Putamen (tissue), 1 donor: ENCODE data around the gene NMU.
"Not testable (repeated sequence)": the region's sequence is repeated elsewhere in the genome, so short reads cannot be mapped to it uniquely, and the experiment has no call there.

Experiments
- DNase-seq: peaks from one replicate; pipeline ENCODE4 v3.0.0-alpha.2; 2016; ENCODE audit warnings: low spot score

Gene NMU

DNA sequence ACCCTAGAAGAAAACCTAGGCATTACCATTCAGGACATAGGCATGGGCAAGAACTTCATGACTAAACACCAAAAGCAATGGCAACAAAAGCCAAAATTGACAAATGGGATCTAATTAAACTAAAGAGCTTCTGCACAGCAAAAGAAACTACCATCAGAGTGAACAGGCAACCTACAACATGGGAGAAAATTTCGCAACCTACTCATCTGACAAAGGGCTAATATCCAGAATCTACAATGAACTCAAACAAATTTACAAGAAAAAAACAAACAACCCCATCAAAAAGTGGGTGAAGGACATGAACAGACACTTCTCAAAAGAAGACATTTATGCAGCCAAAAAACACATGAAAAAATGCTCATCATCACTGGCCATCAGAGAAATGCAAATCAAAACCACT lies 12.0 kb downstream of the NMU start:
- not testable (repeated sequence) for DNase-seq

DNA sequence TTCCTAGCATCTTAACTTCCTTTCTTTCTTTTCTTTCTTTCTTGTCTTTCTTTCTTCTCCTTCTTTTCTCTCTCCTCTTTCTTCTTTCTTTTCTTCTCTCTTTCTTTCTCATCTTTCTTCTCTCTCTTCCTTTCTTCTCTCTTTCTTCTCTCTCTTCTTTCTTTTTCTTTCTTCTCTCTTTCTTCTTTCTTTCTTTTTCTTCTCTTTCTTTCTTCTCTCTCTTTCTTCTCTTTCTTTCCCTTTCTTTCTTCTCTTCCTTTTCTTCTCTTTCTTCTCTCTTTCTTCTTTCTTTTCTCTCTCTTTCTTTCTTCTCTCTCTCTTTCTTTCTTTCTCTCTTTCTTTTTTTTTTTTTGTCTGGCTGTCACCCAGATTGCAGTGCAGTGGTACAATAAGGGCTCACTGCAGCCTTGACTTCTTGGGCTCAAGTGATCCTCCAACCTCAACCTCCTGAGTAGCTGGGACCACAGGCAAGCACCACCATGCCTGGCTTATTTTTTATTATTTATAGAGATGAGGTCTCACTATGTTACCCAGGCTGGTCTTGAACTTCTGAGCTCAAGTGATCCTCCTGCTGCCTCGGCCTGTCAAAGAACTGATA lies 17.5 kb downstream of the NMU start:
- DNase-seq: no peak

DNA sequence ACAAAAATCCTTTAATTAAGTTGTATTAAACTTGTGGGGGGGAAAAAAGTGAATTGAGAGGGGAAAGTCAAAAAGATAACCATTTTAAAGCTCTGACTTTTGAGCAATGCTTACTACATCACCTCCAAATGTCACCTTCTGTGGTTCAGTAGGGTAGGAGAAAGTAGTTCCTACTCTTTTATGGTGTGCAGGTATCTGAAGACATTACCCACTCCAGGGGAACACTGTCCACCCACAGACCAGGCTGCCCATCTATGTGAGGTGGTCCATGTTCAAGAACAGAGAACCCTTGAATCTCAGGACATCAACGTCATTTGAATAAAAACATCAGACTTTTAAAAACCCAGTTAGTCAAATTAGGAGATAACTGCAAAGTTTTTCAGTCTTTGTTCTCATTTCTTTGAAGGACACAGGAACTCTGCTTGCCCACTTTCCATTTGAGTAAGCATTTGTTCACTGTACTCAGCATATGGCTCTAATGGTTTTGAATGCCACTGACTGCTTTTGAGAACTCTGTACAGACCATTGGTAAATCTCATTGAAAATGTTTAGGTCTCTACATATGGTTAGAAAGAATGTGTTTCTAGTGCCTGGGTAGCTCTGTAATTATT lies 18.4 kb downstream of the NMU start:
- DNase-seq: no peak

DNA sequence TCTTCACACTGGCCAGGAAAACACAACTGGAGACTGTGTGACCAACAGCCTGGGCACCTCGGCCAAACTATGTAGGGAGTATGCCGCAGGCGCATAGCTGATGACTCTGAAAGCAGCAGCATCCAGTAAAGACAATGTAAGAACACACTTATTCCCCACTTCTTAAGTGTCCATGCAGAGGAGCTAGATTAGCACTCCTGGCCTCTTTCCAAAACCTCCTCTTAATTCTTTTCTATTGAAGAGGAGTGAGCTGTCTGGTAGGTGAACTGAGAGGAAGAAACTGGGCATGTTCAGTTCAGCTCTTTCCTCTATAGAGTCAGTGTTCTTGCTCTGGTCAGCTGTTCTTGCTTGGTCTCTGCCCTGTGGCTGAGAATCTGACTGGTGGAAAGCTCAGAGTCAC lies 21.1 kb downstream of the NMU start:
- no peak for DNase-seq

DNA sequence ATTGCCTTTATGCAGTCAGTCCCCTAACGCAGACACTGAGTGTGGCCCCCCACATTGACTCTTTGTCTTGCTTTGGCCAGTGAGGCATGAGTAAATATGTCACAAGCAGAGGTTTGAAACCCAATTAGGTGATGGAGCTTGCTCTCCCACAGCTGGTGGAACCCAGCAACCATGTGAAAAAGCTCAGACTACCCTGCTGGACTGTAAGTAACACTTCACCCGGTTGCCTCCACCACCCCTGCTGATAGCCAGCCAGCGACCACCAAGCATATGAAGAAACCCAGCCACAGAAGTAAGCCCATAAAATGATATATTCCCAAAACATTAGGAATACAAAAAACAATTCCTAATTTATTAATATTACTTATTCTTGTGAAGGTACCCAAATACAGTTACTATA lies 22.5 kb downstream of the NMU start:
- no peak for DNase-seq

DNA sequence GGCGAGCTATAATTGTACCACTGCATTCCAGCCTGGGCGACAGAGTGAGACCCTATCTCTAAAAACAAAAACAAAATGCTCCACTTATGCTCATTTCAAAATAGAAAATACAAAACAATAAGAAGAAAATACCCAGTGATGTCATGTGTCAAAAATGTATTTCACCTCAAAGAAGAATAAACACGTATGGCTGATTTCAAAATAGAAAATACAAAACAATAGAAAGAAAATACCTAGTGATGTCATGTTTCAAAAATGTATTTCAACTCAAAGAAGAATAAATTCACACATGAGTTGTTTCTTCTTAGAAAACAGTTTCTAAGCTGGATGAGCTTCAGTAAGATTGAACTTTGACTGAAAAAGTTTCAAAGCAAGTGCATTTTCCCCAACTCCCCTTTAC lies 23.8 kb downstream of the NMU start:
- DNase-seq: no peak

DNA sequence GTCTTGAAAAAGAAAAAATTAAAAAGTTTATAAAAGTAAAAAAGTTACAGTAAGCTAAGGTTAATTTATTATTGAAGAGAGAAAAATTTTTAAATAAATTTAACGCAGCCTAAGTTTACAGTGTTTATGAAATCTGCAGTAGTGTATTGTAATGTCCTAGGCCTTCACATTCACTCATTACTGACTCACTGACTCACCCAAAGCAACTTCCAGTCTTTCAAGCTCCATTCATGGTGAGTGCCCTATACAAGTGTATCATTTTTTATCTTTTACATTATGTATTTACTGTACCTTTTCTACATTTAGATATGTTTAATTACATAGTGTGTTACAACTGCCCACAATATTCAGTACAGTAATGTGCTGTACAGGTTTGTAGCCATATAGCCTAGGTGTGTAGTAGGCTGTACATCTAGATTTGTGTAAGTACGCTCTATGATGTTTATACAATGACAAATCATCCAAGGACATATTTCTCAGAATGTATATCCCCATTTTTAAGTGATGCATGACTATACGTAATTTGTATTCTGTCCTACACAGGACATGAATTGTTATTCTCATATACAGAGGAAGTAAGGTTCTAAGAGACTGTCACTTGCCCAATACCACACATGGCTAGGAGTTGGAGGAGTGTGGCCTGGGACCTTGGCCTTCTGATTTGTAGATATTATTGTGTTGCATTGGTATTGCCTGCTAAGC lies 24.6 kb downstream of the NMU start:
- no peak for DNase-seq

DNA sequence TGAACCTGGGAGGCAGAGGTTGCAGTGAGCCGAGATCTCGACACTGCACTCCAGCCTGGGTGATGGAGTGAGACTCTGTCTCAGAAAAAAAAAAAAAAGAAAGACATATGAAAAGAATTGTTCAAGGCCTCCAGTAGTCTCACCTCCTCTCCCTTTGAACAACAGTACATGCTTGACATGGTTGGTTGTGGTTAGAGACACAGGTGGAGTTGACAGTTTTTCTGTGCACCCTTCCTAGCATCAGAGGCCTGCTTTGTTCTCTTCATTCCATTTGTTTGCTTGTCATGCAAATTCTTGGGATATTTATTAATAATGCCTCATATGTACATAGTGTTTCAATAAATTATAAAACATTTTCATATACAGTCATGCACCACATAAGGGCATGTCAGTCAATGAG lies 25.7 kb downstream of the NMU start:
- DNase-seq: no peak

DNA sequence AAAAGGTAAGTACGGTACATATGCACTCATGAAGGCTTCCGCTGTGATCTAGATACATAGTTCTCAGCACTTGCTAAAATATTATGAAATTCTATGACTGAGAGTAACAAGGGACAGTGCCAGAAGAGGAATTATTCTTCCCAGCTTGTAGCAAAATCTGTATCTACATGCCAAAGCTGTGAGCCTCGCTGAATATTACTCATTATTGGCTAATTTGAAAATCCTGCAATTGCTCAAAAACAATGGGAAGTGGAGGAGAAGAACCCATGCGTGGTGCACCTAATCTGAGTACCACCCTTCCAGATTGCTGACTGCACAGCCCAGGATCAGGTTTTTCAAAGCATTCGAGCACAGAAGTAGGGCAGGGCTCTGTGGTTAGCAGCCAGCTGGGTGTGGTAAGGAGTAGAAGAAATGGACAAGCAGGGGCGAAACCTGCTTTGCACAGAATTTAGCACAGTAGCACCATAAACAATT lies 26.7 kb downstream of the NMU start:
- no peak for DNase-seq

DNA sequence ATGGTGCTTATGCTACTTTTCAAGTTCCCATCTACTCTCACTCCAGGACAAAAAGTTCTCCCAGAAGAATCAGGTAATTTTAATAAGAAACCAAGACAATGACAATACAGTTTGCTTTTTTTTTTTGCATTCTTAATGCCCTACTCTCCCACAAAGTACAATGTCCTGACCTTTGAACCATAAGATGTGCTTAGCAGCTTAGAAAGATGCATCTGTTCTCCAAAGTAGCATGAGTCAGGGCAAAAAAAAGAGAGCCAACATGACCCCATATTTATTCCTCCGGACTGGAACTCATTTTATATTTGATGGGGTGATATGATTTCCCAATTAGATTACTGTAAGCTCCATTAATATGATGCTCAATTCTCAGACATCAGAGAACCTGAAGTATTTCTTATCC lies 27.5 kb downstream of the NMU start:
- no peak for DNase-seq

DNA sequence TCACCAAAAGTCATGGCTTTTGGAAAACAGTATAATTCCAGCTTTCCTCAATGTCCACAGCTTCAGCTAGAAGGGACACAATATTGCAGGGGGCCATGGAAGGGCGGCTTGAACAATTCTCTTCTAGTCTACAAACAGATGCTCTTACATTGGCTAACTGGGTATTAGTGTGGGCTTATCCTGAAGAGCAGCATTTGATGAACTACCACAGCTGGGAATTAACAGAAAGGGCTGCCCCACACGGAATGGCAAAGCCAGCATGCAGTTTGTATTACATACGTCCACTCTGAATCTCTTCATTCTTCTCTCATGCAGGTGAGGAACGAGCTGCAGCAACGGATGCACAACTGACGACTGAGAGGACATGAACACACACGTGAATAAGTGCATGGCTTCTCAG lies 31.1 kb downstream of the NMU start:
- no peak for DNase-seq

DNA sequence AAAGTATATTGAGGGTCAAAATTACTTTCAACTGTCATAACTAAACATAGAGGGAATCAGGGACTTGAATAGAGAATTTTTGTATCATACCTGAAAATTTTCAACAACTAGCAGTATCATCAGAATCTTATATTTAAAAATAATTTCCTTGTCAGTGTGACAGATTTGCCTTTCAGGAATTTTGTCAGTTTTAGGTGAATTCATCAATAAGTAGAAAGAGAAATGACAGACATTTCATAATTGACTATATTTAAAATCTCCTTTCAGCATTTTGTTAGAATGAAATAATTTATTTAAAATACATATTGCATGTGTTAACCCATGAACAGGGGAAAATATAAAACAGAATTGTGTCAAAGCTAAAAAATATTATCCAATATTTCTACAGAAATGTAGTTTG lies 35.5 kb downstream of the NMU start:
- no peak for DNase-seq

DNA sequence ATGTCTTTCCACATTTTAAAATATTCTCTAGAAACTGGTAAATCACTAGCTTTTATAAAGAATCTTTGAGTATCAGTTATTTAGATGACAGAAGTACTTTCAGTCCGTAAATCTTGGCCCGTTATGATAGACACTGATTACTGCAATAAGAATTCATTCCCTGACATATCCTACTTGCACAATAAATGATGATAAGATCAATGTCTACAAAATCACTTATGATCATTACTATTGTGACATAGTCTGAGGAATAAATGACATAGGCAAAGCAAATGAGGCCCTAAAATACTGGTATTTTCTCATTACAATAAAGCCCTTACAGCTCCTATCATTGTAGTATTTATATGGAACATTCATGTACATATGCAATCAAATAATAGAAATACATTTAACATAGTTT lies 37.5 kb downstream of the NMU start:
- DNase-seq: no peak

DNA sequence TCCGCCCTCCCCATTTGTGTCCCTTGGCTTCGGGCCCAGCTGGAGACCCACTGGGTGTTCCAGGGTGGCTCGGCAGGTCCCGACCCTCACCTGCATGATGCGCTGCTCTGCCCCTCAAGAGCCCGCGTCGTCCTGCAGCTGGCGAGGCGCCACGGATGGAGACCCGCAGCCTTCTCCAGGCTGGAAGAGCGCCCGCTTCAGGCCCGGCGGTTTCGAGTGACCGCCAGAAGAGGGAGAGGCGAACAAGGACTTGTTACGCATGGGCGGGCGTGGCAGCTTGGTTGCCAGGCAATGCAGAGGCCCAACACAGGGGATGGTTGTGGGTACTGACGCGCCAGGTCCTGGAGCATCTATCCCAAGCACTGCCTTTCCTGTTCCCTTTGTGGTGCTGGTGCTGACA lies 44.1 kb downstream of the NMU start, which contains the start of gene PDCL2:
TSS of gene PDCL2 (minus strand) at position 232 of the 400 bp plus-strand sequence. CDS start at position 96, 136 bp downstream.
- DNase-seq: no peak

DNA sequence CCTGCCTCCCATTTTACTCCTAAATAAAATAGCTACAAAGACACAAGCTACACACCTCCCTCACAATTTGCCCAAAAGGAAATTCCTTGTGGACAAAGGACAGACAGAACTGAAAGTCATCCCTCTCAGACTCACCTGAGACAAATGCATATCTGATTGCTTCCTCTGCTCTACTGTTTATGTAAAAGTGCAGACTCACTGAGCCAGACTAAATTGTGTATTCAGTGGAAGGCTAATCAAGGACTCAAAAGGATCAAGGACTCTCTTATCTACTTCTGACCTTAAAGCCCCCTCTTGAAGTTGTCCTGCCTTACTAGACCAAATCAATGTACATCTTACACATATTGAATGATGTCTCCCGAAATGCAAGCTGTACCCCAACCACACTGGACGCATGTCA lies 47.9 kb downstream of the NMU start:
- DNase-seq: no peak

DNA sequence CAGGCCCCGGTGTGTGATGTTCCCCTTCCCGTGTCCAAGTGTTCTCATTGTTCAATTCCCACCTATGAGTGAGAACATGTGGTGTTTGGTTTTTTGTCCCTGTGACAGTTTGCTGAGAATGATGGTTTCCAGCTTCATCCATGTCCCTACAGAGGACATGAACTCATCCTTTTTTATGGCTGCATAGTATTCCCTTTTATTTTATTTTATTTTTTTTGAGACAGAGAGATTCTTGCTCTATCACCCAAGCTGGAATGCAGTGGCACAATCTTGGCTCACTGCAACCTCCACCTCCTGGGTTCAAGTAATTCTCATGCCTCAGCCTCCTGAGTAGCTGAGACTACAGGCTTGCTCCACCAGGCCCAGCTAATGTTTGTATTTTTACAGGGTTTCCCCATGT lies 53.3 kb downstream of the NMU start:
- not testable (repeated sequence) for DNase-seq

DNA sequence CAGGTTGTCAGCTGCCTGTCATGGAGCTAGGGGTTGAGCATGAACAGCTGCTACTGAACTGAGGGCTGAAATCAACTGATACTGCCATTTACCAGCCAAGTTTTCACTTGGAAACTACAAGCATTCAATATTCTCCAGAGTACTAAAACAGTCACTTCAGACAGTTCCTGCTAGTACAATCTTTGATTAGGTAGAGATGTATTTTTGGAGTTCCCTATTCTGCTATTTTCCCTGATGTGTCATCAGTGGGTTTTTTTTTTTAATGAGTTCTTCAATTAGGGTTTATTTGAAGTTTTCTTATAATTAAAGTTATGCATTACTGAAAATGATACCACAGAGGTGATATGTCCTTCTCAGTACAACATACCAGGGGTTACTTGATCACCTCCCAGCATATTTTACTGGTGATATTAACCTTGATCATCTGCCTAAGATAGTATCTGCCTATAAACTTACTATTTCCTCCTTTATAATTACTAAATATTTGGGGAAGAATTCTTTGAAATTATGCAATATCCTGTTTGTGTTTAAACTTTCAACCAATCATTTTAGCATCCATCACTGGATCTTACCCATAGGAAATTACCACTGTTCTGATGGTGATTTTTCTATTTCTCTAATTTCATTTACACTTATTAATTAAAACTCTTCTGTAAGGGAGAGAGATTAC lies 57.6 kb downstream of the NMU start:
- DNase-seq: no peak

DNA sequence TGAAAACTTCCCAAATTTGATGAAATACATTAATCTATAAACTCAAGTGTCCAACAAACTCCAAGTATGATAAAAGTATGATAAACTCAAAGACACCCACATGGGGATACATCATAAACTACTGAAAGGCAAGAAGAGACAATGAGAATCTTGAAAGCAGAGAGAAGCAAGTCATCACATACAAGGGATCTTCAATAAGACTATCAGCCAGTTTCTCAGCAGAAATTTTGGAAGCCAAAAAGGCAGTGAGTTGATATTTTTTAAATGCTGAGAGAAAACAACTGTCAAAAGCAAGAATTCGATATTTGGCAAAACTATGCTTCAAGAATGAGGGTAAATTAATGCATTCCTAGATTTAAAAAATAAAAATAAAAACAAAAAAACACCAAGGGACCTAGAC lies 60.6 kb downstream of the NMU start:
- DNase-seq: no peak

DNA sequence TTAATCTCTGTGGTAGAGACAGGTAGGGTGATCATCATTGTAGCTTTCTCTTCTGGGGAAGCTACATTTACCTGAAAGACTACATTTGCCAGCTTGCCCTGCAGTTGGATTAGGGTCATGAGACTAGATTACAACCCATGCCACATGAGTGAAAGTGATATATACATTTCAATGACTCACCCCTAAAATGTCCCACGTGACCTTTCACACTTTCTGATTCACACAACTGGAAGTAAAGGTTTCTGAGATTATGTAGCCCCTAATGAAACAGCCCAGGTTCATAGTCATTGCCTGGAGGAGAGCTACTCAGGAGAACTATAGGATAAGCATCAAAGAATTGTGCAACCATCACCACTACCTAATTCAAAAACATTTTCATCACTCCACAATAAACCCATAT lies 61.8 kb downstream of the NMU start:
- no peak for DNase-seq

DNA sequence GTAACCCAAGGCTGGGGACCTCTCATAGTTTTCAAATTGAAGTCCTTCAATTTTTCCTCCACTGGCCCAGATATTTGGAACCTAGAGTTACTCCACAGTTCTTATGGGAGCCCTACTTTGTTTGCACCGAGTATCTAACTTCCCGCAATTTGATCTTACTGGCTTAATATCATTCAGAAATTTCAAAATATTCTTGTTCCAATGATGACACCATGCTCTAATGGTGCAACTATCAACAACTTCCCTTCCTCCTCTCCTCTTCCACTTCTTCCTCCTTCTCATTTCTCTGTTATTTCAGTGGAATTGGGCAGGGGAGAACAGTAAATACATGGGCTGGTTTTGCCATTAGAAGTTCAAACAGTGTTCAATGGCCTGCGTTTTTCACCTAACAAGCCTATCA lies 64.3 kb downstream of the NMU start:
- DNase-seq: no peak

DNA sequence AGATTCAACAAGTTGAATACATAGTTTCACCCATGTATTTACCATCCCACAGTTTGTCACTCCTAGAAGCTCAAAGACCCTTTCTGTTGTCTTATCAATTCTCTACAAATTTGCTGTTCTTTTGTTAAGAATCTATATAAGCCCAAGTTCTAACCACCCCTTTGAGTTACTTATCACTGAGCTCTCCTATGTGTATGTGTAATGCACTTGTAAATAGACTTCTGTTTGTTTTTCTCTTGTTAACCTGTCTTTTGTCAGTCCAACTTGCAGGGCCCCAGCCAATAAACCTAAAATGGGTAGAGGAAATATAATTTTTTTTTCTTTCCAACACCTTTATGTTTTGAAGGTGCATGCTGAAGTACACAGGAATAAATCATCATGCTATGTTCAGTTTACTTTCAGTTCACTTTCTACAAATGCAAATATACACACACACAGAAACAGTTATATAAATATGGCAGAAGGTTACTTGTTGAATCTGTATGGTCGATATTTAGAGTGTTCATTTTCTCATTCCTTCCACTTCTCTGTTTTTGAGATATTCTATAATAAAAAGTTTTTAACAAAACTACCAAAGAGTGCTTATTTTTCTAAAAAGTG lies 67.1 kb downstream of the NMU start:
- DNase-seq: no peak

DNA sequence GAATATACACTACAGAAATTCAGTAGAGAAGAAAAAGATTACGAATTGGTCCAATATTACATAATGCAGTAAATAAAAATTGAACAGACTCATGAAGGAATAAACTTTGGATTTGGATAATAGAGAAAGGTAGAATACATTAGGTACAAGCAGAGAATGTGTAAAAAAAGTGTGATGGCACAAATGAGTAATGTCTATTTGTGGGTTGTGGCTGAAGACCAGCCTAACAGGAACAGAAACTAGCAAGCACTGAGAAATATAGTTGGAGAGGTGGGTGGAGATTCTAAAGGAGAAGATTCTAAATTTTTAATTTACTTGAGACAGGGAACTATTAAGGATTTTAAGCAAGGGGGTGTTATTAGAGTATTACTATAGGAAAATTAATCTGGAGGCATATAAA lies 74.2 kb downstream of the NMU start:
- no peak for DNase-seq

DNA sequence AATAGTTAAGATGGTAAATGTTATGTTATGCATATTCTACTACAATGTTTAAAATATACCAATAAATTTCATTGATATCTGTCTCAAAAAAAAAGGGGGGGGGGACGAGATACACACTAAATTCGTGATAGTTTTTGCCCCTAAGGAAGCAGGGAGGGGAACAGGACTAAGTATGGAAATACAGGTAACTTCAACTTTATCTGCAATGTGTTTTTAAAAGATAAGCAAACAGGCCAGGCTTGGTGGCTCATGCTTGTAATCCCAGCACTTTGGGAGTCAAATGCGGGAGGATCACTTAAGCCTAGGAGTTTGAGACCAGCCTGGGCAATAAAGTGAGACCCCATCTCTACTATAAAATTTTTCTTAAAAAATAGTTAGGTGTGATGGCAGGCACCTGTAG lies 76.0 kb downstream of the NMU start:
- no peak for DNase-seq
